ENCODE measurements around the gene IKZF1.

Gene IKZF1

GRCh38 chr7:50304129-50304910 lies at the start of gene IKZF1:
Gene IKZF1 (plus strand): TSS chr7:50304716. CDS start chr7:50319062, 14,346 bp downstream.
- DNase-seq (ENCODE audit: low read depth in 2 of 2): peak; percentile 61 to 67

DNA sequence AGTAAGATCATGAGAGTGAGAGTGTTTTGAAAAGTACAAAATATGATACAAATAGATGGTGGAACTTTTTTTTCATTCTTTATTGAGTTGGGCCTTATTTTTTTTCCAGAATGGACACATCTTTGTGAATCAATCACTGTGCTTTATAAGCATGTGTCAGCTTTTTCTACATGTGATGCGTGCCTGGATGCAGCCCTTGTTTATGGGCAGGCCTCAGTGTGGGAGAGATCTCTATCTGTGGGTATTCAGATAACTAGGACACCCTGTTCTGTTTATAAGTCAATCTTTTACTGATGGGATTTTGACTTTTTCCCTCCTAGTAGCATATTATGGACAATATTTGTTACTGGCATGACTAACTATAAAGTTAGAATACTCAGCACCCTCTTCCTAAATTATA lies 42.9 kb upstream of the IKZF1 start:
- no peak for DNase-seq (ENCODE audit: low read depth in 2 of 2)

GRCh38 chr7:50262446-50262845 lies 42.1 kb upstream of the IKZF1 start:
- DNase-seq (ENCODE audit: low read depth in 2 of 2): no peak

GRCh38 chr7:50262916-50263690 lies 41.4 kb upstream of the IKZF1 start:
- DNase-seq (ENCODE audit: low read depth in 2 of 2): no peak

DNA sequence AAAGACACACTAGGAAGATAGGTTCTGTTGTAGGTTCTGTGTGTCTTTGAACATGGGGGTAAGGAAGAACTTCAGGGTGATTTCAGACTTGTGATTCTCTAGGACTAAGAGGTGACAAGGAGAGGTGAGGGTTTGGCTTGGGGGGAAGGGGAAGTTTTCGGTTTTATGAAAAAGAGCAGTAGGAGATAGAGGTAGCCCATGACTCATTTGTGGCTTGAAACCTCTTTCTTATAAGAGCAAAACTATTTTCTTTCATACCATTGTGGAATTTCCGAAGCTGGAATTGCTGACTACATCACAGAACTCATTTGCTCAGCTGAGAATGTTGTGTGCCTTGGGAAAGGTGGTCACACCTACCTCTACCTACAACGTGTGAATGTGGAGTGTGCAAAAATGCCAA lies 39.6 kb upstream of the IKZF1 start:
- DNase-seq (ENCODE audit: low read depth in 2 of 2): no peak

DNA sequence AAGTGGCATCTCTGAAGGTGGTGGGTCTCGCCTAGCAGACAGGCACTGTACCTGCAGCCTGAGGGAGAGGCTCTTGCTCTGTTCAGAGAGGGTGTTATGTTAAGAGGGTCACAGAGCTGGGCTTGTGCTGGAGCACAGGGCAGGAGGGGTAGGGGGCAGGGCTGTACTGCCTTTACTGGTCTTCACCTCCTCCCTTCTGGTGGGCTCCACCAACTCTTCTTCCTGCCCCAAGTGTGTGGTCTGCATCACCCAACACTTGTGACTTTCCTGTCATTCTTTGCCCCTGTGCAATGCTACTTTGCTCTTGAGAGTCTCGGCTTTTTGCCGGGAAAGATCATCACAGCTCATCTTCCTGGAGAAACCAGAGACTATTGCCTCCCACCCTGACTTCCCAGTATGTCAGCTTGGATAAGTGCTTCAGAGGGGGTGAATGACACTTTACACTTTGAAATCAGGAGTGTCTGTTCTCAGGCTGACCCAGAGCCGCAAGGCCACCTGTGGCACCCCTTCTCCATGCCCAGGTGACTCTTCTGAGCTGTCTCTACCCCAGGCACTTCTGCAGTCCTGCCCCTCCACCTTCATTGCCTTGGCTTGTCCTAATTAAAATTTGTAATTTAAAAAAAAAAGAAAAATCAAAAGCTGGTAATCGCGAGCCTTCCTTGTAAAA lies 38.4 kb upstream of the IKZF1 start:
- DNase-seq (ENCODE audit: low read depth in 2 of 2): no peak

- DNase-seq (ENCODE audit: low read depth in 2 of 2): peak; percentile 55 to 71
Measured at GRCh38 chr7:50266635-50267386, 37.7 kb upstream of the IKZF1 start.

DNA sequence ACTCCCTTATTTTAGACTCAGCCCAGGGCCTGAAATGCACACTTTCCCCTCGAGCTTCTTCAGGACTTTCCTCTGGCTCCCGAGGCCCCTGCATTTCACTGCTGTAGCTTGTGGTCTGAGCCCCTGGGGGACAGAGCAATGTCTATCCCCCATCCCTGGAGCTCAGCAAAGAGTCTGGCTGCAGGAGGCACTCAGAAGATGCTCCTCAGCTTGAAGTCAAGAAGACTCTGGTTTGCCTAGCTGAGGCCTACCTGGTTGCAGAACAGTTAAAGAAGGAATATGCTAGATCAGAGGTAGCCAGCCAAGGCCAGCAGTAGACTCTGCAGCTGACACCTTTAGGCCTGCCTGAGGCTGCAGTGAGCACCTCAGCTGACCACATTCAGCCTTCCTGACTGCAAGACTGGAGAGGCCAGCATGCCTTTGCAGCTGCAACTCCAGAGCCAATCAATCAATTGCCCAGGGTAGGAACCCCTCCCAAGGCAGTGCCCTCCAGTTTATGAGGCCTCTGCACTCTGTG lies 36.9 kb upstream of the IKZF1 start:
- no peak for DNase-seq (ENCODE audit: low read depth in 2 of 2)

- no peak for DNase-seq (ENCODE audit: low read depth in 2 of 2)
Measured at GRCh38 chr7:50268223-50268622, 36.3 kb upstream of the IKZF1 start.

DNA sequence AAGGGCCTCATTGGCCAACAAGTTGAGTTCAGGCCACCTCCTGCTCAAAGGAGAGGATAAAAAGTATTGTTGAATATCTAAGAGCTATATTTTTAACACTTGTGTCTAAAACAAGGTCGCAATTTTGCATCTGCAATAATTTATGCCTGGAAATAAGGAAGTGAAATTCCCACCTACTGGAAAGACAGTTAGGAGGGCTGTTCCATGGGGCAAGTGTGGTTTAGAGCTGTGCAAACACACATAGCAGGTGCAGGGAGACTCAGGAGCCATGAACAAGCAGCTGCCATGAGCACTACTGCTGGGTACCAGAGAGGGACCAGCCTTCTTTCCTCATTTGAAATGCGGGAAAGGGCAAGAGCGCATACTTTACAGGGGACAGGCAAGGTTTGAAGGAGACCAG lies 35.5 kb upstream of the IKZF1 start:
- DNase-seq (ENCODE audit: low read depth in 2 of 2): no peak

GRCh38 chr7:50270531-50271018 lies 33.9 kb upstream of the IKZF1 start:
- DNase-seq (ENCODE audit: low read depth in 2 of 2): no peak

DNA sequence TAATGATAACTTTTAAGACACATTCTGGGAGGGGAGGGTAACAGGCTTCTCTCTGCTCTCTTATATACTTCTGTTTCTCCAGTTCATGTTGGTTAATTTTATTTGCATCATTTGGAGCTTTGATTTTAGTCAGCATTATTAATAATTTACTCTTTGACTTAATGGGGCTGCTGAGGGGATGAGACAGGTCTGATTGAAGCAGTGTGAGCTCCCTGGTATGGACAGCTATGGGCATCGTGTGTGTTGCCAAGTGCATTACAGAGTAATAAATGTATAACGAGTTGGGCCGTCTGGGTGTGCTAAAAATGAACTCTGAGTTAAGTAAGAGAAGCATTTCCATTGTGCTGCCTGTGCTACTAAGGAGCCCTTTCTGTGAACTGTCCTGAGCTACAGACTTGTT lies 31.7 kb upstream of the IKZF1 start:
- no peak for DNase-seq (ENCODE audit: low read depth in 2 of 2)

GRCh38 chr7:50273301-50273700 lies 31.2 kb upstream of the IKZF1 start:
- DNase-seq (ENCODE audit: low read depth in 2 of 2): no peak

DNA sequence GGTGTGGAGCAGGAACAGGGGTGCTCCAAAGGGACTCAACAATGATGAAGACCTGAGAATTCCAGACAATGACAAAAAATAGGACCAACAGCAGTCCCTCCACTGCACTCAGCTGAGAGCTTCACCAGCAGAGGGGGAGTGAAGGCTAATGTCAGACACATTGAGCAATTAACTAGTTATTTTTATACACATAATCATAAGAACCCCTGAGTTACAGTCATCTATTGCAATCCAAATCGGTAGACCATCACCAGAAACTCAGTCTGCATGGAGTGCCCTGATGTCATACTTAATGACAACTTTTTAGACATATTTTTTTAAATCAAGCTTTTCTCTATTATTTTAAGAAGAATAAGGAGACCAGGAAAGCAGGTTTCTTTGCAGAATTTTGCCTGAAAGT lies 30.6 kb upstream of the IKZF1 start:
- no peak for DNase-seq (ENCODE audit: low read depth in 2 of 2)

- DNase-seq (ENCODE audit: low read depth in 2 of 2): no peak
Measured at GRCh38 chr7:50274361-50274760, 30.2 kb upstream of the IKZF1 start.

DNA sequence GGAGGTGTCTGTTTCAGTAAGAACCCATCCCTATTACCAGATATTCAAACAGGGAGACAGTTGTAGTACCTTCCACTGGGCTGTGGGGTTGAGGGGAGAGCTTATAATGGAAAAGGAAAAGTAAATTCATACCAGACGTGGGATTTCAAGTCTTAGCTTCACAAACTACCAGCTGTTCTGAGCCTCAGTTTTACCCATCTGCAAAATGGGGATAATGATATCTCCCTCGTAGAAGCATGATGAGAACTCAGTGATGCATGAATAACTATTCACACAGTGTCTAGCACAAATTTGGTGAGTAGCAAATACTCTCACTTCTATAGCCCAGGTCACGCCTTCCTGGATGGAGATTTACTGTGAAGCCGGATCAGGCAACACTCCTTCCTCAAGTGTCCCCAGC lies 29.1 kb upstream of the IKZF1 start:
- no peak for DNase-seq (ENCODE audit: low read depth in 2 of 2)

DNA sequence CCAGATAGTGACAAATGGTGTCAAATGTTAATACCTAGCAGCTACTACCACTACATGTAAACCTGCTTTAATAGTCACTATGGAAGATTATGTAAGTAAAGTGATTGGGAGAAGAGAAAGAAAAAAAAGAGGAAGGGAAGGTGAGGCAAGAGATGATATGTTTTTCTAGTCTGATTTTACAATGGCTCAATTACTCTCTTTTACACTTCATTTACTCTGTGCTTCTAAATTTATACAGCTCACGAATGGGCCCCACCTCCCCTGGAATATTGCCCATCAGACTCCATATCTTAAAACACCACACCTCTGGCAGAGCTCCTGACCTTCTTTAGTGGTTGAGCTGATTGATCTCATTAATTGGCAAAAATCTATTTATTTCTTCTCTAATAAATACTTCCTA lies 28.0 kb upstream of the IKZF1 start:
- no peak for DNase-seq (ENCODE audit: low read depth in 2 of 2)

DNA sequence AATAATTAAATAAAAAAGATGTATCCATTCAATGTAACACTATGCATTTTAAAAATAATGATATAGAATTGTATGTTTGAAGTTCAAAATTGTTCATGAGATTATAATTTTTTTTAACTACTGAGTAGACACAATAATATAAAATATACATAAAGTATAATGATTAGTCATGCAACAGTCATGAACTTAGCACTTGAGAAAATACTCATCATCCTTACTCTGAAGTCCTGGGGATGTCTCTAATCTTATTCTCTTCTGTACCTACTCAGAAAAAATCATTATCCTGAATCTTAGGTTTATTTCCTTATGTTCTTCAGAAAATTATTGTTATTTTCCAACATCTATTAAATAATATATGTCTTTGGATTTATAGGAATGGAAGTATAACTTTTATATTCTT lies 26.4 kb upstream of the IKZF1 start:
- no peak for DNase-seq (ENCODE audit: low read depth in 2 of 2)

DNA sequence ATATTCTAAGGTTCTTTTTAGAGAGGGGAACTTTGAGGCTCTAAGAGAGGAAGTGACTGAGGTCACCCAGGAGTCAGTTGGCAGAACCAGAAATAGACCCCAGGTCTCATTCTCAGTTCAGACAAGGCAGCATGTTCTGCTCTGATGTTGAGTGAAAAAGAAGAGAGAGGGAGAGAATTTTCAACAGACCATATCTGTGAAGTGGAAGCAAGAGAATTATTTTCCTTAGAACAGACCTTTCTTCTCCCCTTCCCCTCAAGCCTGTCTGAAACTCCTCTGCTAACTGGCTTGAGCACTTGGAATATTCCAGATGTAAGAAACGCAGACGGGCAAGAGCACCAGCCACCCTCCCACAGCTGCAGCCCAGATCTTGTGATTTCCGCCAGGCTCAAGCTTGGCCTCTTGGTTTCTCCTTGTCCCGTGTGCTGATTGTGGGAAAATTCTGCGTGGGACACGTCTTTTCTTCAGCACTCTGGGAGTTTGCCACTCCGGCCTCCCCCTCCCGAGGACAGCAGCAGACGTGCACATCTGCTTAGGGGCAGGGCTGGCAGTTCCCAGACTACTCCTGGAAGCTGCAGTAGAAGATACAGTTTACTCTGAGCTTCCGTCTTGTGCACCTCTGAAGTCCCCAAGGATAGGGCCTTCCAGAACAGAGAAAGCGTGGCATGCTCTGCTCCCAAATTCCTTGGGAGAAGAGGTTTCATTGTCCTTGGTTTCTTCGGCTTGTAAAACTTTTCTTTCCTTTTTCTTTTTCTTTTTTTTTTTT lies 22.7 kb upstream of the IKZF1 start:
- DNase-seq (ENCODE audit: low read depth in 2 of 2): no peak

DNA sequence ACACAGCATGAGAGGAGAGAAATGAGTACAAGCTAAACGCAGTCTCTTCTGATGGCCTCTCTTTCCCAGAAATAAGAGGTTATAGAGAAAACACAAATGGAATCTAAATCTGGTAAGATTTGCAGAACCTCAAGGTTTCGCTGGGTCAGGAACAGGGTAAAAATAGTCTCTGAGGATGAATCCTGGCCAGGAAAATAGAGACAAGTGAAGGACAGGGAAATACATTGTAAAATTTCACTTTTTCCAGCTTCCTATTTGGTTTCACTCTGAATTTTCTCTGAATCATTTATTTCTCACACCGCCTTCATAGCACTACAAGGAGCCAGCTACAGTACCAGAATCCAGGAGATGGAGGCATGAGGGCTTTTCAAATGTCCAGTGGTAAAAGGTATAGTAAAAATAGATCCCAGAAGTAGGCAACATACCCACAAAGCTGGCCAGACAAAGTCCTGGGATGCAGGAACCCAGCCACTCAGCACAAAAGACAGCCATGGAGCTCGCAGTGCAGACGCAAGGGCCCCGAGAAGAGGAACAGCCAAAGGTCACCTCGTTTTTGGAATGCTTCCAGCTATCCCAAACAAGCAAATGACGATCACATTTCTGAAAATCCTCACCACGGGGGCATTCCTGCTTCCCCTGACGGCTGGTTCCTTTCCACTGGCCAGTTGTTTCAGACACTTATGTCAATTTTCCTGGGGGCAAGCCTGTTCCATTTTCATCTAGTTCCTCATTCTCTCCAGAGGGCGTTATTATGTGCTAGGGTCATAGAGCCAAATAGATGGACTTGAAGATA lies 21.5 kb upstream of the IKZF1 start:
- DNase-seq (ENCODE audit: low read depth in 2 of 2): no peak

Measured in stimulated activated CD4-positive, alpha-beta T cell treated with anti-CD3 and anti-CD28 coated beads, Interleukin-4, amount 100 ng/mL, for 48 hours (primary cell).